Vagina (tissue), 2 donors: ENCODE results near the gene GNPAT. TPM values are rescaled to one million over a fixed set of nuclear protein-coding genes. Genes with fewer than 3 reads are reported as not detected.

Experiments
- DNase-seq, 2 donors: peaks; one replicate each; pipeline ENCODE4 v3.0.0-alpha.2; 2017; ENCODE audit errors: extremely low spot score in 2 of 2
- H3K27ac ChIP-seq: fragments of 200-600 bp; sonication (generic); one replicate; pipeline ENCODE4 v1.5.1; 2019
- H3K27me3 ChIP-seq: fragments of 200-600 bp; sonication (generic); one replicate; pipeline ENCODE4 v1.5.1; 2019
- H3K36me3 ChIP-seq, 2 donors: fragments of 200-600 bp; sonication (generic); one replicate each; pipeline ENCODE4 v1.5.1; 2017 to 2019
- H3K4me1 ChIP-seq: fragments of 200-600 bp; sonication (generic); one replicate; pipeline ENCODE4 v1.5.1; 2019
- H3K4me3 ChIP-seq, 2 donors: fragments of 200-600 bp; sonication (generic); 1 replicate in 1 of 2; 2 replicates in 1 of 2; pipeline ENCODE4 v1.5.1; 2016 to 2019
- H3K9me3 ChIP-seq: fragments of 200-600 bp; sonication (generic); one replicate; pipeline ENCODE4 v1.5.1; 2019
- CTCF ChIP-seq, 3 experiments: fragments of 450-650 bp in 2 of 3; fragments of 200-600 bp in 1 of 3; sonication (generic) in 1 of 3; IDR thresholded peaks; one replicate each; pipeline ENCODE4 v1.5.1; 2017 to 2019; ENCODE audit warnings: antibody characterized with exemption in 3 of 3, mild to moderate bottlenecking in 2 of 3, moderate library complexity in 2 of 3
- POLR2A ChIP-seq, 2 donors: fragments of 450-650 bp; IDR thresholded peaks; one replicate each; pipeline ENCODE4 v1.6.1; 2017; ENCODE audit warnings: antibody characterized with exemption in 2 of 2, mild to moderate bottlenecking in 2 of 2, moderate library complexity in 2 of 2
- POLR2AphosphoS5 ChIP-seq, 2 donors: sonication (generic); formaldehyde crosslinking; IDR thresholded peaks; one replicate each; pipeline ENCODE4 v1.9.0; 2017; ENCODE audit warnings: antibody characterized with exemption in 2 of 2, mild to moderate bottlenecking in 2 of 2, low read depth in 1 of 2; ENCODE audit not compliant: insufficient read depth in 1 of 2
- intact Hi-C: fragments of 100-400 bp; cut with DNase I; formaldehyde crosslinking; loops from one replicate; pipeline ENCODE4 v1.15.1; 2023
- total RNA-seq: library from RNA; depleted of rRNA; stranded (reverse); fragments of >200 nt; gene quantifications from one replicate; pipeline ENCODE4 v1.2.3, GENCODE V29; 2016

GNPAT gene
- total RNA-seq, 1 donor from 2014 or later = 28.7 TPM

- Histone ChIP-seq H3K36me3 (no peaks in the 10 kb centered on the region), H3K9me3 (no peaks in the 10 kb centered on the region), H3K27ac (no peak overlapping the region), H3K4me1 (no peaks in the 10 kb centered on the region), H3K27me3 (no peaks in the 10 kb centered on the region), H3K4me3 (no peak overlapping the region)
- TF ChIP-seq POLR2A (IDR thresholded peaks at IDR 0.05) (no peak), POLR2AphosphoS5 (IDR thresholded peaks at IDR 0.05; ENCODE audit: insufficient read depth in 1 of 2, low read depth in 1 of 2) (no peak), CTCF (IDR thresholded peaks at IDR 0.05) (no peak)
- intact Hi-C loops = no loop called here
- DNase-seq = no peak
These were observed 39.5 kb upstream of the GNPAT start for GRCh38 chr1:231201375-231201978.

- no peak for DNase-seq
- Histone ChIP-seq H3K27me3 (no peaks in the 10 kb centered on the region), H3K36me3 (no peaks in the 10 kb centered on the region), H3K4me3 (no peak overlapping the region), H3K4me1 (no peaks in the 10 kb centered on the region), H3K9me3 (no peaks in the 10 kb centered on the region), H3K27ac (no peak overlapping the region)
- TF ChIP-seq CTCF (IDR thresholded peaks at IDR 0.05) = no peak
- TF ChIP-seq POLR2AphosphoS5 (IDR thresholded peaks at IDR 0.05; ENCODE audit: insufficient read depth in 1 of 2, low read depth in 1 of 2) = no peak
- TF ChIP-seq POLR2A (IDR thresholded peaks at IDR 0.05) = no peak
- intact Hi-C loops = no loop called here
These were observed 38.9 kb upstream of the GNPAT start for GRCh38 chr1:231201979-231202633.

DNA sequence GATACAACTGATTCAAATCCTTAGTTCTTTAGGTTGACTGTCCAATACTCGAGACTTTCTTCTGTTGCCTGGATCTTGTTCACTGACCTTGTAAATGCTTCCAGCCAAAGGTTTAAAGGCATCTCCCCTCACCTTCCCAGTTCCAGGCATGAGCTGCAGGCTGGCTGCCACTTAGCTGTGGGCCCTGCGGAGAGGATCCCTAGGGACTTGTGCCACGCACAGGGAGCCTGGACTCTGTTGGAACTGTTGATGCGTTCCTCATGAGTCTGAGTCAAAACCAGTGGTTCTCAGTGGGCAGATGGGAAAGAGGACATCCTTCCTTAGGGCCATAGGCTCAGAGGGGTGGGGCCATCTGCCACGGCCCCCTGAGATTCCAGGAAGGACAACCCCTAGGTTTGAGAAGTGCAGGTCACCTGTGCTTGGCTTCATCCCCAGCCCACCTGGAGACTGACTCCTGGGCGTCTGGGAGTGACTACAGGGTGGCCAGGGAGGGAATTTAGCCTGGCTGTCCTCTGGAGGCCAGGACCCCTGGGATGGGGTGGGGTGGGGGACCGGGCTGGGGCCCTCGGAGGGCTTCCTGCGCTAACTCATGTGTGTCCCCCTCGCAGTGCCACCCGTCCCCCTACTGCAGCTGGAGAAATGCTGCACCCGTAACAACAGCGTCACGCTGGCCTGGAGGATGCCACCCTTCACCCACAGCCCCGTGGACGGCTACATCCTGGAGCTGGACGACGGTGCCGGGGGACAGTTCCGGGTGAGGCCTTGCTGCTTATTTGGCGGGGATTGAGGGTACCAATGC, 37.6 kb upstream of the GNPAT start:
- Histone ChIP-seq H3K4me1 (no peaks in the 10 kb centered on the region), H3K4me3 (no peak overlapping the region), H3K9me3 (no peaks in the 10 kb centered on the region), H3K27me3 (no peaks in the 10 kb centered on the region), H3K36me3 (no peaks in the 10 kb centered on the region), H3K27ac (no peak overlapping the region)
- intact Hi-C loops = no loop called here
- DNase-seq = no peak
- no peak for TF ChIP-seq POLR2AphosphoS5 (IDR thresholded peaks at IDR 0.05; ENCODE audit: insufficient read depth in 1 of 2, low read depth in 1 of 2)
- no peak for TF ChIP-seq CTCF (IDR thresholded peaks at IDR 0.05)
- no peak for TF ChIP-seq POLR2A (IDR thresholded peaks at IDR 0.05)

GRCh38 chr1:231206856-231207255, 34.2 kb upstream of the GNPAT start:
- H3K9me3 ChIP-seq = no peaks in the 10 kb centered on the region
- H3K4me1 ChIP-seq = no peaks in the 10 kb centered on the region
- H3K27ac ChIP-seq = no peak overlapping the region
- no peaks in the 10 kb centered on the region for H3K27me3 ChIP-seq
- no peak overlapping the region for H3K4me3 ChIP-seq
- no peak for DNase-seq
- intact Hi-C loops = loop anchor here (5.0 kb wide), 1 partner anchor 410 kb away; no protein-coding TSS in a partner anchor
- H3K36me3 ChIP-seq = no peaks in the 10 kb centered on the region
- TF ChIP-seq CTCF (IDR thresholded peaks at IDR 0.05) (no peak), POLR2AphosphoS5 (IDR thresholded peaks at IDR 0.05; ENCODE audit: insufficient read depth in 1 of 2, low read depth in 1 of 2) (no peak), POLR2A (IDR thresholded peaks at IDR 0.05) (no peak)
